Thyroid gland (tissue), 4 donors: ENCODE data around the gene RIBC2.
"Not testable (repeated sequence)": the region's sequence is repeated elsewhere in the genome, so short reads cannot be mapped to it uniquely, and the experiment has no call there.

Experiments
- POLR2A ChIP-seq, 2 donors: fragments of 450-650 bp; IDR thresholded peaks; one replicate each; pipeline ENCODE4 v1.6.1; 2017; ENCODE audit warnings: antibody characterized with exemption in 2 of 2, mild to moderate bottlenecking in 2 of 2, moderate library complexity in 1 of 2
- TF ChIP-seq, protein P1 (sequence below), 6 experiments: fragments of 200-600 bp in 3 of 6; fragments of 450-650 bp in 3 of 6; sonication (generic) in 3 of 6; IDR thresholded peaks; one replicate each; pipeline ENCODE4 v1.5.1; 2016 to 2019; ENCODE audit warnings: antibody characterized with exemption in 6 of 6, mild to moderate bottlenecking in 2 of 6, inconsistent platforms in 1 of 6, moderate library complexity in 1 of 6

- TF ChIP-seq, protein P1, sequence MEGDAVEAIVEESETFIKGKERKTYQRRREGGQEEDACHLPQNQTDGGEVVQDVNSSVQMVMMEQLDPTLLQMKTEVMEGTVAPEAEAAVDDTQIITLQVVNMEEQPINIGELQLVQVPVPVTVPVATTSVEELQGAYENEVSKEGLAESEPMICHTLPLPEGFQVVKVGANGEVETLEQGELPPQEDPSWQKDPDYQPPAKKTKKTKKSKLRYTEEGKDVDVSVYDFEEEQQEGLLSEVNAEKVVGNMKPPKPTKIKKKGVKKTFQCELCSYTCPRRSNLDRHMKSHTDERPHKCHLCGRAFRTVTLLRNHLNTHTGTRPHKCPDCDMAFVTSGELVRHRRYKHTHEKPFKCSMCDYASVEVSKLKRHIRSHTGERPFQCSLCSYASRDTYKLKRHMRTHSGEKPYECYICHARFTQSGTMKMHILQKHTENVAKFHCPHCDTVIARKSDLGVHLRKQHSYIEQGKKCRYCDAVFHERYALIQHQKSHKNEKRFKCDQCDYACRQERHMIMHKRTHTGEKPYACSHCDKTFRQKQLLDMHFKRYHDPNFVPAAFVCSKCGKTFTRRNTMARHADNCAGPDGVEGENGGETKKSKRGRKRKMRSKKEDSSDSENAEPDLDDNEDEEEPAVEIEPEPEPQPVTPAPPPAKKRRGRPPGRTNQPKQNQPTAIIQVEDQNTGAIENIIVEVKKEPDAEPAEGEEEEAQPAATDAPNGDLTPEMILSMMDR (IDR thresholded peaks at IDR 0.05), result not testable (repeated sequence)
- not testable (repeated sequence) for TF ChIP-seq POLR2A (IDR thresholded peaks at IDR 0.05)
Measured at GRCh38 chr22:45463691-45464090, 50.2 kb downstream of the RIBC2 start.
